HCT116 (cell line): ENCODE results near the gene TIAM2. TPM values are rescaled to one million over a fixed set of nuclear protein-coding genes. Genes with fewer than 3 reads are reported as not detected.

ENCODE experiments used
- ATAC-seq: fragments of 200-7000 bp; cut with Tn5 transposase; 2 replicates; pipeline ENCODE4 v1.9.1; 2020; ENCODE audit warnings: mild to moderate bottlenecking, moderate library complexity
- BruUV-seq: library from RNA; stranded (reverse); fragments of 400-500 nt; replicated peaks from 2 replicates; lab custom pipeline; 2021; lab: Mats Ljungman, UMichigan
- CTCF ChIA-PET: fragments of 300-600 bp; sonication (Branson Sonifier 250); formaldehyde crosslinking; loops from one replicate; lab custom pipeline; 2021; ENCODE audit warnings: antibody characterized with exemption; lab: Charles Lee
- POLR2A ChIA-PET: fragments of 300-600, 350-600 bp; sonication (Branson Sonifier 250); formaldehyde crosslinking; loops from one replicate; lab custom pipeline; 2021; ENCODE audit warnings: antibody characterized with exemption; lab: Charles Lee
- RAD21 ChIA-PET, 2 experiments: fragments of 300-600 bp; sonication (Branson Sonifier 250); formaldehyde crosslinking; loops; one replicate each; lab custom pipeline; 2023; ENCODE audit warnings: low total read pairs in 2 of 2; ENCODE audit not compliant: uncharacterized antibody in 2 of 2, unreplicated experiment in 2 of 2, low non-redundant PET in 1 of 2; lab: Charles Lee
- DNase-seq: peaks from one replicate; pipeline ENCODE4 v3.0.0-alpha.2; 2010; ENCODE audit warnings: low read depth, low spot score
- H2AFZ ChIP-seq: fragments of 200-600 bp; shearing (Covaris generic), sonication (generic); 2 replicates; pipeline ENCODE4 v1.6.1; 2017; ENCODE audit warnings: low read depth, mixed run types, mixed read lengths, antibody characterized with exemption, low read length; ENCODE audit not compliant: poor library complexity, severe bottlenecking
- H3K27ac ChIP-seq: 2 replicates; pipeline ENCODE4 v1.5.1; 2012; ENCODE audit warnings: low read depth, low read length
- H3K27me3 ChIP-seq: fragments of 200-600 bp; sonication (generic); 2 replicates; pipeline ENCODE4 v1.6.1; 2016; ENCODE audit warnings: mixed run types, low read length, mixed read lengths; ENCODE audit not compliant: insufficient read depth
- H3K36me3 ChIP-seq, 2 experiments: fragments of 200-500 bp in 1 of 2; fragments of 200-600 bp in 1 of 2; sonication (Bioruptor generic) in 1 of 2; sonication (generic) in 1 of 2; 2 replicates each; pipeline versions ENCODE4 v1.5.1 to v1.6.1; 2014 to 2016; ENCODE audit warnings: low read length in 2 of 2, inconsistent platforms in 1 of 2, mixed read lengths in 1 of 2, mixed run types in 1 of 2; ENCODE audit not compliant: insufficient read depth in 2 of 2, control insufficient read depth in 1 of 2
- H3K4me1 ChIP-seq, 2 experiments: fragments of 200-600 bp in 1 of 2; sonication (generic) in 1 of 2; 2 replicates each; pipeline versions ENCODE4 v1.5.1 to v1.6.1; 2012 to 2017; ENCODE audit warnings: low read length in 2 of 2, inconsistent platforms in 1 of 2, mild to moderate bottlenecking in 1 of 2, mixed read lengths in 1 of 2, mixed run types in 1 of 2, moderate library complexity in 1 of 2; ENCODE audit not compliant: insufficient read depth in 2 of 2, control insufficient read depth in 1 of 2
- H3K4me2 ChIP-seq: fragments of 200-600 bp; sonication (generic); 2 replicates; pipeline ENCODE4 v1.6.1; 2017; ENCODE audit warnings: mixed run types, low read length, mixed read lengths
- H3K4me3 ChIP-seq, 2 experiments: fragments of 200-600 bp in 1 of 2; sonication (generic) in 1 of 2; replicated peaks in 1 of 2; 2 replicates each; pipeline ENCODE4 v1.5.1; 2011 to 2016; ENCODE audit warnings: low read length in 2 of 2, control low read depth in 1 of 2, low read depth in 1 of 2, mild to moderate bottlenecking in 1 of 2, mixed read lengths in 1 of 2, mixed run types in 1 of 2
- H3K79me2 ChIP-seq: fragments of 200-600 bp; sonication (generic); 2 replicates; pipeline ENCODE4 v1.6.1; 2017; ENCODE audit warnings: mild to moderate bottlenecking, mixed run types, low read length, moderate library complexity, mixed read lengths; ENCODE audit not compliant: insufficient read depth
- H3K9ac ChIP-seq: fragments of 200-600 bp; sonication (generic); 2 replicates; pipeline ENCODE4 v1.6.1; 2016; ENCODE audit warnings: low read length, mixed read lengths
- H3K9me2 ChIP-seq: fragments of 200-600 bp; sonication (generic), shearing (Covaris generic); 2 replicates; pipeline ENCODE4 v1.6.1; 2017; ENCODE audit warnings: mixed run types, mild to moderate bottlenecking, moderate library complexity; ENCODE audit not compliant: insufficient read depth
- H3K9me3 ChIP-seq, 2 experiments: fragments of 200-500 bp in 1 of 2; fragments of 200-600 bp in 1 of 2; sonication (Bioruptor generic) in 1 of 2; sonication (generic) in 1 of 2; 2 replicates each; pipeline ENCODE4 v1.6.1; 2014 to 2017; ENCODE audit warnings: low read length in 2 of 2, mixed read lengths in 2 of 2, inconsistent platforms in 1 of 2, low read depth in 1 of 2, mild to moderate bottlenecking in 1 of 2, mixed run types in 1 of 2, moderate library complexity in 1 of 2; ENCODE audit not compliant: control insufficient read depth in 1 of 2, insufficient read depth in 1 of 2
- H4K20me1 ChIP-seq: fragments of 200-600 bp; sonication (generic), shearing (Covaris generic); 2 replicates; pipeline ENCODE4 v1.6.1; 2017; ENCODE audit warnings: mixed run types, mild to moderate bottlenecking, moderate library complexity; ENCODE audit not compliant: insufficient read depth
- CTCF ChIP-seq, 3 experiments: fragments of 200-600 bp in 1 of 3; sonication (generic) in 1 of 3; IDR thresholded peaks in 2 of 3; conservative IDR thresholded peaks in 1 of 3; 2 replicates each; pipeline ENCODE4 v1.5.1; 2012 to 2017; ENCODE audit warnings: low read depth in 2 of 3, low read length in 2 of 3, antibody characterized with exemption in 1 of 3, borderline replicate concordance in 1 of 3, control low read depth in 1 of 3, mild to moderate bottlenecking in 1 of 3, mixed read lengths in 1 of 3, mixed run types in 1 of 3, moderate library complexity in 1 of 3; ENCODE audit not compliant: insufficient read depth in 1 of 3
- FOSL1 ChIP-seq: IDR thresholded peaks from 2 replicates; pipeline ENCODE4 v1.6.1; 2012; ENCODE audit warnings: low read depth
- SP1 ChIP-seq: IDR thresholded peaks from 2 replicates; pipeline ENCODE4 v1.6.1; 2012; ENCODE audit warnings: low read depth
- ZBTB33 ChIP-seq: IDR thresholded peaks from 2 replicates; pipeline ENCODE4 v1.6.1; 2011; ENCODE audit warnings: mild to moderate bottlenecking, low read length, moderate library complexity; ENCODE audit not compliant: insufficient replicate concordance; ENCODE audit errors: extremely low read depth
- intact Hi-C: fragments of 100-400 bp; cut with micrococcal nuclease; formaldehyde crosslinking; loops from 2 replicates; pipeline ENCODE4 v1.10.0; 2022
- total RNA-seq: library from RNA; stranded (reverse); gene quantifications from one replicate; pipeline ENCODE4 v1.2.1, GENCODE V29; 2021; ENCODE audit not compliant: unreplicated experiment

Gene TIAM2
- total RNA-seq, 1 experiment from 2014 or later = 9.4 TPM

GRCh38 chr6:155103816-155104366 lies 108.8 kb downstream of the TIAM2 start:
- no peaks in the 10 kb centered on the region for H3K9me3 ChIP-seq
- H2AFZ ChIP-seq = no peak overlapping the region
- no TSS peak for BruUV-seq
- ChIA-PET CTCF (interaction anchor here (0.7 kb wide), 1 partner anchor 1336 kb away, joined by 5 read pairs; no protein-coding TSS in a partner anchor), RAD21 (no interaction called here), POLR2A (no interaction called here)
- H3K27ac ChIP-seq = no peak overlapping the region
- H4K20me1 ChIP-seq = no peaks in the 10 kb centered on the region
- H3K4me1 ChIP-seq = peaks cover 0 to 4% of the 10 kb centered on the region in 2 experiments; a peak in 2 of 4 replicates
- DNase-seq (no peak), ATAC-seq (no peak)
- H3K4me3 ChIP-seq = no peak overlapping the region
- H3K9me2 ChIP-seq = no peaks in the 10 kb centered on the region
- no peaks in the 10 kb centered on the region for H3K79me2 ChIP-seq
- H3K27me3 ChIP-seq = no peaks in the 10 kb centered on the region
- intact Hi-C loops = no loop called here
- H3K36me3 ChIP-seq = no peaks in the 10 kb centered on the region
- no peak overlapping the region for H3K4me2 ChIP-seq
- H3K9ac ChIP-seq = no peak overlapping the region
- TF ChIP-seq CTCF (IDR thresholded peaks at IDR 0.05 in 2 of 3, conservative IDR thresholded peaks at IDR 0.05 in 1 of 3; ENCODE audit: borderline replicate concordance in 1 of 3, insufficient read depth in 1 of 3, low read depth in 2 of 3, low read length in 2 of 3) (no peak), SP1 (no peak), FOSL1 (no peak), ZBTB33 (no peak)
